Activated CD4-positive, alpha-beta T cell treated with anti-CD3 and anti-CD28 coated beads, Interleukin-2, amount 50 U/mL, for 1 hour (primary cell): ENCODE data around the gene GPR17.

Source experiments
- DNase-seq: peaks from one replicate; pipeline ENCODE4 v3.0.0-alpha.2; 2020

The GPR17 gene

DNA sequence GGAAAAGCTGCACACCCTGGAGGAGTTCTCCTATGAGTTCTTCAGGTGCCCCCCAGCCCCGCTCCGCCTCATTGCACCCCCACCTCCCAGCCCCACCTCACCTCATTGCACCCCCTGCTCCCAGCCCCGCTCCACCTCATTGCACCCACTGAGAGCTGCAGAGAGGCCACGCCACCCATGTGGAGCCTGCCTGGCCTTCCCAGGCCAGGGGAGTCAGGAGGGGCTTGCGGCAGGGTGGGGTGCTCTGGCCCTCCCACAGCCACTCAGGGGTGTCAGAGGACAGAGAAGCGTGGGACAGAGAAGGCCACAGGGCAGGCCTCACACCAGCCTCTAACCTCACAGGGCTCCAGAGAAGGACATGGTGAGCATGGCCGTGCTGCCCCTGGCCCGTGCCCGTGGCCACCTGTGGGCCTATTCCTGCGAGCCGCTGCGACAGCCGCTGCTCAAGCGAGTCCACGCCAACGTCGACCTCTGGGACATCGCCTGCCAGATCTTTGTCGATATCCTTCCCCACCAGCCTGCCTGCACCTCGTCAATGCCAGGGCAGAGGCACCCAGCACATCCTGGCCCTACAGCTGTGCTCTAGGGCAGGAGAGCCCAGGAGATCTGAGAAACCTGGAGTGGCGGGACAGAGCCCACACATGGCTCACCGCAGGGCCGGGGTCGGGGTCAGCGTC, 15.0 kb upstream of the GPR17 start:
- no peak for DNase-seq

DNA sequence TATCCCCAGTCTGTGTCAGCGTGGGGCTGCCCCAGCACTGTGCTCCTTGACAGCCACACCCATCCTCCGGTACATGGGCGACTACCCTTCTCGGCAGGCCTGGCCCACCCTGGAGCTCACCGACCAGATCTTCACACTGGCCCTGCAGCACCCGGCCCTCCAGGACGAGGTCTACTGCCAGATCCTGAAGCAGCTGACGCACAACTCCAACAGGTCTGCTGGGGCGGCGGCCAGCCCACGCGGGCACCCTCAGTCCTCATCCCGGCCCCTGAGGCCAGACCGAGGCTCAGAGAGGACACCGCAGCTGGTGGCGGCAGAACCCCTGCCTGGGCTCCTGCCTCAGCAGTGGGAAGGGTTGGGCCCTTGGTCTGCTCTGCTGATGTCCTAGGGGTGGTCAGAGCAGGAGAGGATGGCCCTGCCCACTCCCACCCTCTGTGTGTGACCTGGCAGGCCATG, 14.4 kb upstream of the GPR17 start:
- DNase-seq: no peak

DNA sequence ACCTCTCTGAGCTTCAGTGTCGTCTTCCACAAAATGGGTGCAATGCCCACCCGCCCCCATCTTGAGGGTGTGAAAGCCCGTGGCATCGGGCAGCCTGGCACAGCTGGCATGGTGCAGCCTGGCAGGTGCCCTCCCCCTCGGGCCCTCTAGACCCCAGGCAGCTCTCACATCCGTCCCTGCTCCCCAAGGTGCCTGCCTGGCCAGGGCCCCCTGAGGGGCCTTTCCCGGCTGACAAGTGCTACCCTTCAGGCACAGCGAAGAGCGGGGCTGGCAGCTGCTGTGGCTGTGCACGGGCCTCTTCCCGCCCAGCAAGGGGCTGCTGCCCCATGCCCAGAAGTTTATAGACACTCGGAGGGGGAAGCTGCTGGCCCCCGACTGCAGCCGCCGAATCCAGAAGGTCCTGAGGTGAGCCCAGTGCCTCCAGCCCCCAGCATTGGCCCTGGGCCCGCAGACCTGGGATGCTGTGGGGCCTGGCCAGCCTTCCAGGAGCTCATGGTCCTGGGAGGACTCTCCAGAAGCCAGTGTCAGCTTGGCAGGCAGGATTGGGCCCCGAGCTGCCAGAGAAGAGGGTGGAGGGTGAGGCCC, 13.9 kb upstream of the GPR17 start:
- no peak for DNase-seq

DNA sequence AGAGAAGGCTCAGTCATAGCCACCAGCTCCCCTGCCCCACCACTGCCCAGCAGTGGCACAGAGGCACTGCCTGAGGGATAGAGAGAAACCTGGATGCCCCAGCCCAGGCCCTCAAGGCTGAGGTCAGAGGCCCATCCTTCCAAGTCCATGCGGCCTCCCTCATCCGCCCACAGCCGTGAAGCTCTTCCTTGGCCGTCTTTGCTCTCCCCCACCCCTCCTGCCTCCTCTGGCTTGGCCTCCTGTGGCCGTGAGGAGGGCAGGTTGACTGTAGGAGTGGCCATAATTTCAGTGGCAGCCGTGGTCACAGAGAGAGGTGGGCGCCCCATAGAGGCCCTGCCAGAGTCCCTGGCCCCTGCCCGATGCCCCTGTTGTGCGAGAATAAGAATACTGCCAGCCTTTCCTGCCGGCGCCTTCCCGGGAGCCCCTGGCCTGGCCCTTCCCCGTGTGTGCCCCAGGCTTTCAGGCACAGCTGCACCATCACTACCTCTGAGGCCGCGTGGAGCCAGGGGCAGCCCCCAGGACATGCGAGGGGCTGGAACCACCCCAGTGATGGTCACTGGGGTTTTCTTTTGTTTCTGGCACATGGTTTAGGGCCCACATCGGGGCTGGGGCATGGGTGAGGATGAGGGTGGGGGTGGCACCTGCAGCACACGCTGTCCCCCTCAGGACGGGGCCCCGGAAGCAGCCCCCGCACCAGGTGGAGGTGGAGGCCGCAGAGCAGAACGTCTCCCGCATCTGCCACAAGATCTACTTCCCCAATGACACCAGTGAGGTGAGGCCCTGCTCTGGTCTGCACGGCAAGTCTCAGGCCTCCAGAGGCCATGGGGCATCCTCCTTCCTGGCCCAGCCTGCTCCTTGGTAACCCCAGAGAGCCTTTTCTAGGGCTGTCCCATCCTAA, 13.1 kb upstream of the GPR17 start:
- no peak for DNase-seq

DNA sequence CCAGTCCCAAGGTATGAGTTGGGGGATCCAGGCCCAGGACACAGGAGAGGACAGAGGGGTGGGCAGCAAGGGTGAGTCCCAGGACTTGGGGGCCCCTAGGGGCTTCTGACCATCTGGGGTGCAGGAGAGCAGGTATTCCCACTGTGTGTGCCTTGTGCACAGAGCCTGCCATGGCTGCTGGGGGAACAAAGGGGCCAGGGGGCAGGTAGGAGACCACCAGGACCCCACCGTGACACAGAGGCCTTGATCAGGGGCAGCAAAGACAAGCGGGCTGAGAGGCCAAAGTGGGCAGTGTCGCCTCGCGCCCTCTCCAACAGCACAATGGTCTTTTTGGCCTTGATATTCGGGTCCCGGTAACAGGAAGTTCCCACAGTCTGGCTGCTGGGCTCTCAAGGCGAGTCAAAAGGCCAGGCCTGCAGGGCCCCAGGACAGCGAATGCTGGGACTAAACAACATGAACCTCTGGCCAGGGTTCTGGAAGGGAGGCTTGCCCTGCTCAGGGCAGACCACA, 12.3 kb upstream of the GPR17 start:
- DNase-seq: no peak

DNA sequence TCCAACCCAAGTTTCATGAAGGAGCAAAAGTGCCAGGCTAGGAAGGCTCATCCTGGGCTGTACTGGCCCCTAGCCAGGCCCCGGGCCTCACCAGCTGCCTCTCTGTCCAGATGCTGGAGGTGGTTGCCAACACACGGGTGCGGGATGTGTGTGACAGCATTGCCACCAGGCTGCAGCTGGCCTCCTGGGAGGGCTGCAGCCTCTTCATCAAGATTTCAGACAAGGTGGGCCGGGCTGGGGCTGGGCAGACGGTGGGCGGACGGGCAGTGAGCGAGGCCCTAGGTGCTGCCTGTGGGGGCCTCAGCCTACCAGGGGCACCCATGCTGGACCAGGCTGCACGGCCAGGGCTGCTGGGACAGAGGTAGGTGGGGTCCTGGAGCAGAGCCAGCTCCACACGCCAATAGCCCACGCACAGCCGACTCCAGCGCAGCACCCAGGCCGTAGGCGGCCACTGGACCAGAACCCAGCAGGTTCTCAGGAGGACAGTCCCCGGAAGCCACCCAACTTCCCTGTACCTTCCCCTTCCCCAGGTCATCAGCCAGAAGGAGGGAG, 11.8 kb upstream of the GPR17 start:
- no peak for DNase-seq

DNA sequence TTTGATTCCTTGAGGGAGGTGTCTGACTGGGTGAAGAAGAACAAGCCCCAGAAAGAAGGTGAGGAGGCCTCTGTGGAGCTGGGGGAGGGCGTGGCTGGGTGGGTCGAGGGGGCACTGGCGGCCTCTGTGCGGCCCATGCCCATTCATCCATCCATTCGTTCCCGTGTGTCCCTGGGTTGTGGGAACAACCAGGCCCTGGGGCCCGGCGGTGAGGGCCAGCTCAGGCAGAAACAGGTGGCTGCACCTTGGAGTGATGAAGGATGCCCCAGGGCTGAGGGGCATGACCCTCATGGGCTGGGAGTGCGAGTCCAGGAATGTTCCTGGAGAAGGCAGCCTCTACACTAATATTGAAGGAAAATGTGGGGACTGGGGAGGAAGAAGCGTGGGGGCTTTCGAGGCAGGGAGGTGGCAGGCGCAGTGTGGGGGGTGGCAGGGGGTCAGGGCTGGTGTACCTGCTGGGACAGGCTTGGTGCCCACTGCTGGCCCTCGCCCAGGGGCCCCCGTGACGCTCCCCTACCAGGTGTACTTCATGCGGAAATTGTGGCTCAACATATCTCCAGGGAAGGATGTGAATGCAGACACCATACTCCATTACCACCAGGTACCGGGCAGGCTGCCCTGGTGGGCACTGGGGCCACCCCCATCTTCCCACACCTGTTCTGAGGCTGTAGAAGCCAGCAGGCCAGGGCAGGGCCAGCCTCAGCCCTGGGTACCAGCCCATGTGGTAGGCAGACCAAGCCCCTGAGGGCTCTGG, 11.2 kb upstream of the GPR17 start:
- DNase-seq: no peak

DNA sequence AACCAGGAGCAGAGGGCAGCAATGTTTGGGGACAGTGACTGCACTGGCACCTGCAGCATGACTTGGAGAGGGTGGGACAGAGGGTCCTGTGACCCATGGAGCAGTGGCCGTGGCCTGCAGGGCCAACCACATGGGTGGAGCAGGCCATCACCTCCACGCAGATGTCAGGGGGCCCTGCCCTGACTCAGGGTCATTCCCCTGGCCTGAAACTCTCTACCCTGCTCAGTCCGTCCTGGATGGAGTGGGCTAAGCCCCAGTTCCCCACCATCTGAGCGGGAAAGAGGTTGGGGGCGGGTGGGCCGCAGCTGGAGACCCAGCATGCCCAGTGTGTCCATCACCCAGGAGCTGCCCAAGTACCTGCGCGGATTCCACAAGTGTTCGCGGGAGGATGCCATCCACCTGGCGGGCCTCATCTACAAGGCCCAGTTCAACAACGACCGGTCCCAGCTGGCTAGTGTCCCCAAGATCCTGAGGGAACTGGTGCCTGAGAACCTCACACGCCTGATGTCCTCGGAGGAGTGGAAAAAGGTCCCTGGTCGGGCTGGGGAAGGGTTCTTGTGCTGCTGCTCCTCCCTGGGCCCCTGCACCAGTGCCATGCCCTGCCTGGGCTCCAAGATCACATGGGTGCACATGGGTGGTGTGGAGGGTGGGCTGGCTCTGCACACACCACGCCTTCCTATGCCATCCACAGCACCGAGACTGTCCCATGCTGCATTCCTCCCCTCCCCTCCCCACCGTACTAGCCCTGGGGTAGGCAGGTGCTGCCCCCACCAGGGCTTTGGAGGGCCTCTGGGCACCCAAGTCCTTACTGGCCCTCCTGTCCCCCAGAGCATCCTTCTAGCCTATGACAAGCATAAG, 10.3 kb upstream of the GPR17 start:
- no peak for DNase-seq

DNA sequence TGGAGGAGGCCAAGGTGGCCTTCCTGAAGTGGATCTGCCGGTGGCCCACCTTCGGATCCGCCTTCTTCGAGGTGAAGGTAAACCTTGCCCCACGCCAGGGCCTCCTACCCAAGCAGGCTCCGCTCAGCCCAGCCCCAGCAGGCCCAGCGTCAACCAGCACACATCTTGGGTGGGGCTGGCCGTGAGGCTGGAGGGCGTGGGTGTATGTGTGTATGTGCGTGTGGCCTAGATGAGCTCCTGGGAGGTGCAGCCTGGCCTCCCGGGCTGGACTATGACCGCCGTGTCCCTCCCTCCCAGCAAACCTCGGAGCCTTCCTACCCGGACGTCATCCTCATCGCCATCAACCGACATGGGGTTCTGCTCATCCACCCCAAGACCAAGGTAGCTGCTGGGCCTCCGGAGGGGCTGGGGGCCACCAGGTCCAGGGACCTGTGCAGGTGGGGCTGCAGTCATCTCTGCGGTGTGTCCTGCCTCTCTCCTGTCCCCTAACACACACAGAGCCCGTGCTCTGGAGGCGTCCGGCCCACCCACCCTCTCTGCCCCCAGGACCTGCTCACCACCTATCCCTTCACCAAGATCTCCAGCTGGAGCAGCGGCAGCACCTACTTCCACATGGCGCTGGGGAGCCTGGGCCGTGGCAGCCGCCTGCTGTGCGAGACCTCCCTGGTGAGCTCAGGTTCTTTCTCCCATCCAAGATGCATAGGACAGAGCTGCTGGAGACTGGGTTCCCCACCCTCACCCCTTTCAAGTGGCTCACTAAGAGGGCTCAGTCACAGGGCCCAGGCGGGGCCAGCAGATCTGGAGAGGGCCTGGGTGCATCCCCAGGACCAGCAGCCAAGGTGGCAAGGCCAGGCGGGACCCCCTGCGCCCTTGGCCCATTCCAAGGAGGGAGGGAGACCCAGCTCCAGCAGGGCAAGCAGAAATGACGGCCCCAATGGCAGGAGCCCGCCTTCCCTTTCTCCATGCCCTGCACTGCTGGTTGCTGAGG, 9.4 kb upstream of the GPR17 start:
- DNase-seq: no peak

DNA sequence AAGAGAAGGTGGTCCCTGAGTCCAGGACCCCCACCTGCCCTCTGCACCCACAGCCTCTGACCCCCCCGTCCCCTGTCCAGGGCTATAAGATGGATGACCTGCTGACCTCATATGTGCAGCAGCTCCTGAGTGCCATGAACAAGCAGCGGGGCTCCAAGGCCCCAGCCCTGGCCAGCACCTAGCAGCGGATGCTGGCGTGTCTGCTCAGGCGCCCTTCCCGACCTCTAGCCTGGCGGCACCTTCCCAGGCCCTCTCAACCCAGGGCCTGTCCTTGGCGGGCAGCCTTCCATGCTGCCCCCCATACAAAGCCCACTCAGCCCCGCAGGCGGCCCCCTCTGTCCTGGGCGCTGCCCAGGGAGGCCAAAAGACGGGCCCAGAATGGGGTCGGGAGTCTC, 8.7 kb upstream of the GPR17 start:
- no peak for DNase-seq

DNA sequence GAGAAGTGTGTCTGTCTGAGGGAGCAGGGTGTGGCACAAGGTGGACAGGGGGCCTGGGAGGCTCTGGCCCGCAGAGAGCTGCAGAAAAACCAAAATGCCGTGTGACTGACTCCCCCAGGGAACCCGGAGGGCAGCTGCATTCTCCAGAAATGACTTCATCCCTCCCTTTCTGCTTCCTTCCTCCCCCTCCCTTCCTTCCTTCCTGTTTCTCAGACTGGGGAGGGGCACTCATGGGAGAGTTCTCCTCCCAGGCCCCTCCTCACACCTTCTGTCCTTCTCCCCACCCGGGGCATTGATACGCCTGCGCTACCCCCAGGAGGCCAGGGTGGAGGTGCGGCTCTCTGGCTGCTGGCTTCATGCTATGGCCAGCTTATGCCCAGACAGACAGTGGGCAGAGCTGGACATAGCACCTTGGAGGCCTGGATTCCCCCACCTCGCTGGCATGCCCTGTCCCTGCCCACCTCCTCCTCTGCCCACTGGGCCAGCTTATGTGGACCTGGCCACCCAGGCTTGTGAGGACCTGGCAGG, 8.2 kb upstream of the GPR17 start:
- DNase-seq: no peak

DNA sequence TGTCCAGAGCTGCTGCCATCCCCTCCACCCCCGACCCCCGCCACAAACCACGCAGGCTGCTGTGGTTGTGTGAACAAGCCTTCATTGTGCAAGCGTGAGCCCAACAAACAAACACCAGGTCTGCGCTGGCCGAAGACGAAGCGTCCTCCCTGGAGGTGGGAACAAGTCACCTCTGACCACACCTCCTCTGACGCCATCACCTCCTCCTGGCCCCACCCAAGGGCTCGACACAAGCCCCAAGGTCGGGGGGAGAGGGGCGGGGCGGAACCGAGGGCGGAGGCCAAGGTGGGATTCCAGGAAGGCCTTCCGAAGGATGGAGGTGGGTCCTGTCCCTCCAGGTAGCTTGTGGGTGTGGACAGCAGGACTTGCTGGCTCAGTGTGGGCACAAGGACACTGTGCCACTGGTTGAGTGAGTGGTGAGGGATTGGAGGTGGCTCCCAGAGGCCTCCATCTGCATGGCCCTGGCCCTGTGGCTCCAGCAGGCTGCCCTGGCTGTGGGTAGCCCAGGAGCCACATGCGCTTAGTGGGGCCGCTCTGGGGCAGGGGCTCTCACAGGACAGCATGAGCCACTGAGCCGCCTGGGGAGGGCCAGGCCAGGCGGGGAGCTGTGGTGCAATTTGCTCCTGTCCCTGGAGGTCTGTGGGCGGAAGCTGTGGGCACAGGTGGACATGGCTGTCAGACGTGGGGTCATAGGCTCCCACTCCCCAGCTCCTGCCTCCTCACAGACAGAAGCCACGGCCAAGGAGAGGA, 7.4 kb upstream of the GPR17 start:
- no peak for DNase-seq

DNA sequence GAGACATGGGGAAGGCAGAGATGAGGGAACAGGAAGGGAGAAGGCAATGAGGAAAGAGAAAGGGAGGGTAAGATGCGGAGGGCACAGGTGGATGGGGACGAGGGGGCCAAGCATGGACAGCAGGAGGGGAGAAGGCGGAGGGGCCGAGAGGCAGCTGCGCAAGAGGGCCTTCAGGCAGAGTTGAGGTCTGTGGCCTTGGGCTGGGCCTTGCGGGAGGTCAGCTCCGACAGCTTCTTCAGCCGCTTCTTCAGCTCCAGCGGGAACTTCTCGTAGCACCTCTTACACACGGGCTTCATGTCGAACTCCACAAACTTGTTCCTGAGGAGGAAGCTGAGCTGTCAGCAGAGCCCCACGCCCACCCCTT, 6.9 kb upstream of the GPR17 start:
- DNase-seq: no peak

DNA sequence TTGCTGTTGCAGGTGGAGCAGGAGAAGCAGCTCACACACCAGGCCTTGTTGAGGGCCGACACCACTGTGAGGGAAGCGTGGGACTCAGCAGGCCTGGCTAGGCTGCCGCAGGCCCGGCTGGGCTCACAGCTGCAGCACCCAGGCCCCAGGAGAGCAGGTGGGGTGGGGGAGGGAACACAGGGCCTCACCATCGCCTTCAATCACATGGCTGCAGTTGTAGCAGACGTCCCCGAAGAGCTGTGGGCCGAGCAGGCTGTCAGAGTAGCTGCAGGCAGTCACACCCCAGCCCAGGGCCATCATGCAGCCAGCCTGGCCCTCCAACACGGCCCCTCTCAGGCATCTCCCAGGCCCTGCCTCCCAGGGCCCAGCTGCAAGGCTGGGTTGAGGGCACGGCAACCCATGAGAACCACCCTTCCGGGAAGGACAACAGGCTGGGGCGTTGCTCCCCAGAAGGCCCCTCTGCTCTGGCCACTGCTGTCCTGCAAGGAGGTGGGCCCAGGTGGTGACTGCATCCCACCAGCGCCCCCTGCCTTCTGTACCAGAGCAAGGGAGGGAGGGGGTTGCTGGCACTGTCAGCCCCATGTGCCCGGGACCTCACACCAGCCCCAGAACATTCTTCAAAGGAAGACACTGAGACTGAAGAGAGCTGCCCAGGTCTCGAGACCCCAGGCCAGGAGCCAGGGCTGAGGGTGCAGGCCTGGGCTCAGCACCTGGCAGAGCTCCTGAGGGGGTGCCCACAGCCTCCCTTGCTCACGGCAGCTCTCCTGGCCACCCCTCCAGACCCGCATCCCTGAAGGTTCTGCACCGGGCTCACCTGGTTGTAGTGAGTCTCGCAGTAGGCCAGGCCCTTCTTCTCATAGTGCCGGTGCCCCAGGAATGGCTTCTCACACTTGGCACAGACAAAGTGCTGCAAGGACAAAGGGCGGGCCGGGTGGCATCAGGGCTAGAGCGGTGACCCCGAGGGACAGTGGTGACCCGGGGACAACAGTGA, 5.6 kb upstream of the GPR17 start:
- no peak for DNase-seq

DNA sequence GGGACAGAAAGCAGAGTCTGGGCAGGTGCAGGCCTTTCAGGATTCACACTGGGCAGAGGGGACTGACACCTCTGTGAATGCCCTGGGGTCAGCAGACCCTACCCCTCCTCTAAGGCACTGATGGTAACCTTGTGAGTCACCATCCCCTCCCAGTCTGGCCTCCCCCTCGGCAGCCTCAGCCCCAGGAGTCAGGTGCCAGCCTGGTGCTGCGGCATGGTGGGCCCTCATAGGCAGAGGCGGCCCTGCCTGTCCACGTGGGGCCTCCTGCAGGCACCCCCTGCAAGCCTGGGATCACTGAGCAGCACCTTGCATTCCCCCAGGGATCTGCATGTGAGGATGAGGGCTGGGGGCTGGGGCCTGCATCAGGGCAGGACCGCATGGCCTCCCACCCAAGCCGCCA, 4.8 kb upstream of the GPR17 start:
- no peak for DNase-seq

DNA sequence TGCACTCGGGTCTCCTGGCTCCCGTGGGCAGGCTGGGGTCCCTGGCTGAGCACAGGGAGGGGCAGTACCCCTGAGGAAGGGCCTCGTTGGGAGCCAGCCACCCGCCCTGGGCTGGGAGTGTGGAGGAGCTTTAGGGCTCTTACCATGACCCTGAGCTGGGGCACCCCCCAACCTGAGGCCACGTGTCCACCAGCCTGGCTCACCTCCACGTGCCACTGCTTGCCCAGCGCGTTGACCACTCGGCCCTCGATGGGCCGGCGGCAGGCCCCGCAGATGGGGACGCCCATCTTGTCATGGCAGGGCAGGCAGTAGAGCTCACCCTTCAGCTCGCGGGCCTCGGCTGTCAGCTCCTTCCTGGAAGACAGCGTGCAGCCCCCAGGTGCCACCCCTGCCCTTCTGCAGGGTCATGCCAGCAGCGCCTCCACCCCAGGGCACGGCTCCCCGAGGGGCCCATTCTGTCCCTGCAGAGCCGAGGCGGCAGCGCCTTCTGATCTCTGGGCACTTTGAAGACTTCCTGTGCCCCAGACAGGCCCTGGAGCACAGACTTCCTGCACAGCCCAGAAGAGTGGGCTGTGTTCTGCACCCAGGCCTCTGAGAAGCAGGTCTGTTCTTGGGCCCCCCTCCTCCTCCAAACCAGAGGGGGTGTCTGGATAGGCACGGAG, 4.0 kb upstream of the GPR17 start:
- peak; percentile 58 for DNase-seq

DNA sequence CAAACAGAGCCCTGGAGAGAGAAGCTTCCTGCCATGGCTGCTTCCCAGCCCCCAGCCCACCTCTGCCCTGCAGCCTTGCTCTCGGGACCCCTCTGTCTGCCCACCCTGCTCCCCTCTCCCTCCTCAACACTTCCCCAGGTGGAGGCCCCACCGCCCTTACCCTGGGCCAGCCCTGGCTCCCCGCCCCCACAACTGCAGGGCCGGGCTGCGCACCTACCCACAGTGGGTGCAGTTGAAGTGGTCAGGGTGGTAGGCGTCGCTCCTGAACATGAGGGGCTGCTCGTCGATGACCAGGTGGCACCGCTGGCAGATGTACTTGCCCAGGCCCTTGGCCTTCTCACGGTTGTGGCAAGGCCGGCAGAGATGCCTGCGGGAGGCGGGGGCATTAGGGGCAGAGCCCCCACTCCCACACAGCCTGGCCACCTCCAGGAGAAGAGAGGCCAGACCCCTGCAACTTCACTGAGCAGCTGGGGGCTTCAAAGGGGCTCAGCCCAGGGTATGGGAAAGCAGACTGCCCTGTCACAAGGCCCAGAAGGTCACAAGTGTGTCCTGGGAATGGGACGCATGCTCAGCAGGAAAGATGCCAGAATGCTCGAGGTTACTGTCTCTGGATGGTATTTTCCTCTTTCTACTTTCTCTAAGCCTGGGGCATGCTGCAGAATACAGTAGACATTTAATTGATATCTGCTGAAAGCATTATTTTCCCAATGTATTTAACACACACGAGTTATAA, 3.1 kb upstream of the GPR17 start:
- no peak for DNase-seq
